HepG2 (cell line): Measurements from ENCODE around the gene ACVR1B. TPM values are rescaled to one million over a fixed set of nuclear protein-coding genes. Genes with fewer than 3 reads are reported as not detected.

Experiments used
- ATAC-seq: fragments of 200-7000 bp; cut with Tn5 transposase; 3 replicates; pipeline ENCODE4 v1.9.1; 2020; ENCODE audit warnings: mild to moderate bottlenecking, moderate library complexity
- BruUV-seq: library from RNA; stranded (reverse); fragments of 400-500 nt; replicated peaks from 2 replicates; lab custom pipeline; 2021; lab: Mats Ljungman, UMichigan
- CTCF ChIA-PET: fragments of 300-600 bp; formaldehyde crosslinking; extraction: SDS; loops from one replicate; lab custom pipeline; 2021; ENCODE audit warnings: low total read pairs, inconsistent platforms, low intra/inter-chr PET ratio; lab: Yijun Ruan, JAX
- POLR2A ChIA-PET: fragments of 350-600 bp; sonication (Branson Sonifier 250); formaldehyde crosslinking; loops from one replicate; lab custom pipeline; 2020; ENCODE audit warnings: antibody characterized with exemption, inconsistent platforms; lab: Yijun Ruan, JAX
- DNase-seq: peaks from one replicate; pipeline ENCODE4 v3.0.0-alpha.2; 2015; ENCODE audit warnings: low spot score
- FAIRE-seq: peaks from 3 replicates; lab custom pipeline; 2011; peaks lifted over from hg19 to GRCh38; lab: Jason Lieb, UNC
- H2AFZ ChIP-seq: one replicate; pipeline ENCODE4 v1.6.1; 2011; ENCODE audit warnings: low read length, inconsistent platforms
- H3K27ac ChIP-seq: fragments of 300-600 bp; 3 replicates; pipeline ENCODE4 v1.8.0; 2011; ENCODE audit warnings: mixed run types, mild to moderate bottlenecking, mixed read lengths, low read length, inconsistent platforms; ENCODE audit not compliant: insufficient read depth; ENCODE audit errors: extremely low read length
- H3K27me3 ChIP-seq, 2 experiments: fragments of 200-600 bp in 1 of 2; 2 replicates in 1 of 2; 3 replicates in 1 of 2; pipeline versions ENCODE4 v1.6.0 to v1.8.0; 2011; ENCODE audit warnings: low read length in 2 of 2, mild to moderate bottlenecking in 2 of 2, moderate library complexity in 2 of 2, inconsistent platforms in 1 of 2; ENCODE audit not compliant: insufficient read depth in 2 of 2, control insufficient read depth in 1 of 2
- H3K36me3 ChIP-seq, 2 experiments: fragments of 200-600 bp in 1 of 2; replicated peaks in 1 of 2; 2 replicates in 1 of 2; 3 replicates in 1 of 2; pipeline versions ENCODE4 v1.5.1 to v1.8.0; 2011; ENCODE audit warnings: low read length in 2 of 2, inconsistent platforms in 1 of 2; ENCODE audit not compliant: insufficient read depth in 2 of 2, control insufficient read depth in 1 of 2
- H3K4me1 ChIP-seq: 2 replicates; pipeline ENCODE4 v1.5.1; 2012; ENCODE audit warnings: low read length, inconsistent platforms; ENCODE audit not compliant: insufficient read depth
- H3K4me2 ChIP-seq: 2 replicates; pipeline ENCODE4 v1.6.0; 2011; ENCODE audit warnings: low read depth, low read length, inconsistent platforms
- H3K4me3 ChIP-seq, 3 experiments: fragments of 200-600 bp in 1 of 3; sonication (generic), shearing (Covaris generic) in 1 of 3; replicated peaks in 1 of 3; 2 replicates each; pipeline ENCODE4 v1.5.1; 2011 to 2016; ENCODE audit warnings: low read length in 3 of 3, inconsistent platforms in 2 of 3, low read depth in 2 of 3, mild to moderate bottlenecking in 2 of 3, control low read depth in 1 of 3, mixed read lengths in 1 of 3; ENCODE audit not compliant: insufficient read depth in 1 of 3
- H3K79me2 ChIP-seq: one replicate; pipeline ENCODE4 v1.6.1; 2011; ENCODE audit warnings: low read length, inconsistent platforms; ENCODE audit not compliant: insufficient read depth
- H3K9ac ChIP-seq: 2 replicates; pipeline ENCODE4 v1.6.0; 2011; ENCODE audit warnings: mild to moderate bottlenecking, low read depth, low read length, inconsistent platforms; ENCODE audit not compliant: insufficient read depth
- H3K9me3 ChIP-seq: 2 replicates; pipeline ENCODE4 v1.5.1; 2012; ENCODE audit warnings: mild to moderate bottlenecking, low read length
- H4K20me1 ChIP-seq: 2 replicates; pipeline ENCODE4 v1.6.0; 2011; ENCODE audit warnings: inconsistent platforms, mild to moderate bottlenecking, low read length, moderate library complexity; ENCODE audit not compliant: insufficient read depth
- BCL6 ChIP-seq: IDR thresholded peaks from 2 replicates; pipeline ENCODE4 v1.6.1; 2016; ENCODE audit warnings: missing genetic modification reagents, missing compliant biosample characterization
- HES4 ChIP-seq: sonication (generic); formaldehyde crosslinking; IDR thresholded peaks from 2 replicates; pipeline ENCODE4 v1.9.0; 2021; ENCODE audit warnings: mild to moderate bottlenecking, missing genetic modification reagents, borderline replicate concordance
- MYC ChIP-seq: sonication (generic); formaldehyde crosslinking; IDR thresholded peaks from 2 replicates; pipeline ENCODE4 v1.9.0; 2021; ENCODE audit warnings: missing genetic modification reagents, borderline replicate concordance
- SRSF9 ChIP-seq: fragments of 200-400 bp; formaldehyde crosslinking; IDR thresholded peaks from 2 replicates; pipeline ENCODE4 v1.6.1; 2018; ENCODE audit warnings: borderline replicate concordance, mild to moderate bottlenecking, low read depth, low read length; ENCODE audit not compliant: insufficient read depth, poor library complexity, severe bottlenecking
- TGIF2 ChIP-seq: IDR thresholded peaks from 2 replicates; pipeline ENCODE4 v1.6.1; 2016; ENCODE audit warnings: control low read depth, missing compliant biosample characterization
- ZC3H13 ChIP-seq: sonication (generic); formaldehyde crosslinking; IDR thresholded peaks from 2 replicates; pipeline ENCODE4 v1.8.1; 2023; ENCODE audit warnings: mild to moderate bottlenecking, missing genetic modification reagents, moderate library complexity
- ZNF225 ChIP-seq: sonication (generic); formaldehyde crosslinking; IDR thresholded peaks from 2 replicates; pipeline ENCODE4 v1.4.0; 2020; ENCODE audit warnings: mild to moderate bottlenecking, missing genetic modification reagents
- ZNF296 ChIP-seq: sonication (generic); formaldehyde crosslinking; conservative IDR thresholded peaks from 2 replicates; pipeline ENCODE4 v1.5.0; 2020; ENCODE audit warnings: mild to moderate bottlenecking, missing genetic modification reagents
- ZNF451 ChIP-seq: sonication (generic); formaldehyde crosslinking; IDR thresholded peaks from 2 replicates; pipeline ENCODE4 v1.5.0; 2020; ENCODE audit warnings: mild to moderate bottlenecking, missing genetic modification reagents
- ZNF557 ChIP-seq: sonication (generic); formaldehyde crosslinking; IDR thresholded peaks from 2 replicates; pipeline ENCODE4 v1.4.0; 2020; ENCODE audit warnings: missing genetic modification reagents
- WGBS: methylation state at CpG from one replicate; pipeline ENCODE4 v1.1.6; 2017; ENCODE audit warnings: low lambda C conversion rate; 5-methylcytosine and 5-hydroxymethylcytosine counted together
- in situ Hi-C: cut with HindIII; loops from 2 replicates; pipeline ENCODE4 v1.10.0; 2017; ENCODE audit warnings: low pct_unique_long_range_greater_than_20kb; ENCODE audit not compliant: extremely low pct_ligation_motif_present
- intact Hi-C: fragments of 100-400 bp; cut with micrococcal nuclease; formaldehyde crosslinking; loops from one replicate; pipeline ENCODE4 v1.10.0; 2022; ENCODE audit not compliant: unreplicated experiment
- polyA plus RNA-seq, 8 experiments: library from polyadenylated mRNA; depleted of rRNA in 3 of 8; stranded (reverse) in 7 of 8; unstranded in 1 of 8; fragments of >200 nt; fragmentation: Illumina TruSeq in 4 of 8; extraction: Trizol in 4 of 8; gene quantifications; 2 replicates each; pipeline versions ENCODE4 v1.2.1 to v1.2.3, GENCODE V29; 2011 to 2016; ENCODE audit warnings: low read depth in 4 of 8, missing spikeins in 1 of 8, mixed read lengths in 1 of 8; ENCODE audit not compliant: insufficient read depth in 1 of 8
- total RNA-seq, 5 experiments: library from RNA; depleted of rRNA; stranded (reverse); fragments of >200 nt; fragmentation: Illumina TruSeq; extraction: Trizol; gene quantifications; 2 replicates each; pipeline ENCODE4 v1.2.3, GENCODE V29; 2016; ENCODE audit warnings: low read depth in 1 of 5
- TF ChIP-seq, protein P1 (sequence below): sonication (generic); formaldehyde crosslinking; IDR thresholded peaks from 2 replicates; pipeline ENCODE4 v1.4.0; 2020; ENCODE audit warnings: missing genetic modification reagents, borderline replicate concordance
- TF ChIP-seq, protein P2 (sequence below): IDR thresholded peaks from 2 replicates; pipeline ENCODE4 v1.6.1; 2016; ENCODE audit warnings: mild to moderate bottlenecking, missing biosample characterization, missing genetic modification reagents
- TF ChIP-seq, protein P3 (sequence below): sonication (generic); formaldehyde crosslinking; IDR thresholded peaks from 2 replicates; pipeline ENCODE4 v1.4.0; 2020; ENCODE audit warnings: mild to moderate bottlenecking, missing genetic modification reagents
- TF ChIP-seq, protein P4 (sequence below): sonication (generic); formaldehyde crosslinking; IDR thresholded peaks from 2 replicates; pipeline ENCODE4 v1.9.0; 2021; ENCODE audit warnings: missing genetic modification reagents, borderline replicate concordance

The ACVR1B gene
- total and polyA plus RNA-seq, 2 of the 13 experiments (the other 11 are each of a cell fraction or from before 2014, with no cell fraction given) = 8.9 to 12.1 TPM

DNA sequence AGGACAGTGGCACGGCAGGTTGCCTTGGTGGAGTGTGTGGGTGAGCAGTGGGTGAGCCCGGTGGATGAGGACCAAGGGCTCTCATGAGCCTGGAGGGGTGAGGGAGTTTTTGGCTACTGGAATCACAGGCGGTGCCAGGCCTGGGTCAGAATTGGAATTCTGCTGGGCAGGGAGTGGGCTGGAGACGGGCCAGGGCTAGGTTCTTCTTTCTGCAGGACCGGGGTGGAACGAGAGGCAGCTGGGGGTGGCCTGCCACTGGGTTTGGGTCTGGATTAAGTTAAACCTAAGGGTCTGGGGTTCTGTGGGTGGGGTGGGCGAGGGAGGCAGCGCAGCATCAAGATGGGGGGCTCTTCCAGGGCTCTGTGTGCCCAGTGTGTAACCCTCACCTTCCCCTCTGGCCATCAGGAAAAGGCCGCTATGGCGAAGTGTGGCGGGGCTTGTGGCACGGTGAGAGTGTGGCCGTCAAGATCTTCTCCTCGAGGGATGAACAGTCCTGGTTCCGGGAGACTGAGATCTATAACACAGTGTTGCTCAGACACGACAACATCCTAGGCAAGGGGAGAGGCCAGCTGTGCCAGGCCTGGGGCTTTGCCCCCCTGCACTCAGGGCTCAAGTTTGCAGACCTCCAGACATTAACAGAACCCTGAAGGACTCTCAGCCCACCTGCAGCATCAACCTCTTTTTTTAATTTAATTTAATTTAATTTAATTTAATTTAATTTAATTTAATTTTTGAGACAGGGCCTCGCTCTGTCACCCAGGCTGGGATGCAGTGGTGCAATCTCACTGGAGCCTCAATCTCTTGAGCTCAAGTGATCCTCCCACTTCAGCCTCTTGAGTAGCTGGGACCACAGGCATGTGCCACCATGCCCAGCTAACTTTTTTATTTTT is 37.2 kb upstream of the ACVR1B start:
- no peak for DNase-seq
- Histone ChIP-seq H3K4me1 (0 out of 2 replicates have a peak, but pooled peaks cover 19% of the 10 kb centered on the region), H4K20me1 (no peaks in the 10 kb centered on the region), H2AFZ (no peak overlapping the region), H3K27ac (no peak overlapping the region), H3K4me2 (no peak overlapping the region), H3K79me2 (no peaks in the 10 kb centered on the region), H3K9me3 (no peaks in the 10 kb centered on the region), H3K27me3 (peaks cover 3 to 42% of the 10 kb centered on the region in 2 experiments; a peak in 3 of 5 replicates), H3K4me3 (no peak overlapping the region), H3K9ac (no peak overlapping the region), H3K36me3 (no peaks in the 10 kb centered on the region)
- ATAC-seq = no peak
- 50% methylated on average over 14 of the region's 17 CpGs for WGBS
- BruUV-seq = no TSS peak
- TF ChIP-seq ZC3H13 (no peak), ZNF225 (CRISPR knock-in tag) (no peak), ZNF557 (CRISPR knock-in tag) (no peak), MYC (CRISPR knock-in tag) (no peak), BCL6 (CRISPR knock-in tag) (no peak), TGIF2 (CRISPR knock-in tag) (no peak), ZNF451 (CRISPR knock-in tag) (no peak), HES4 (CRISPR knock-in tag) (no peak), ZNF296 (no peak), SRSF9 (no peak)
- TF ChIP-seq, protein P1, sequence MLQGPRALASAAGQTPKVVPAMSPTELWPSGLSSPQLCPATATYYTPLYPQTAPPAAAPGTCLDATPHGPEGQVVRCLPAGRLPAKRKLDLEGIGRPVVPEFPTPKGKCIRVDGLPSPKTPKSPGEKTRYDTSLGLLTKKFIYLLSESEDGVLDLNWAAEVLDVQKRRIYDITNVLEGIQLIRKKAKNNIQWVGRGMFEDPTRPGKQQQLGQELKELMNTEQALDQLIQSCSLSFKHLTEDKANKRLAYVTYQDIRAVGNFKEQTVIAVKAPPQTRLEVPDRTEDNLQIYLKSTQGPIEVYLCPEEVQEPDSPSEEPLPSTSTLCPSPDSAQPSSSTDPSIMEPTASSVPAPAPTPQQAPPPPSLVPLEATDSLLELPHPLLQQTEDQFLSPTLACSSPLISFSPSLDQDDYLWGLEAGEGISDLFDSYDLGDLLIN (CRISPR knock-in tag) = no peak
- TF ChIP-seq, protein P2, sequence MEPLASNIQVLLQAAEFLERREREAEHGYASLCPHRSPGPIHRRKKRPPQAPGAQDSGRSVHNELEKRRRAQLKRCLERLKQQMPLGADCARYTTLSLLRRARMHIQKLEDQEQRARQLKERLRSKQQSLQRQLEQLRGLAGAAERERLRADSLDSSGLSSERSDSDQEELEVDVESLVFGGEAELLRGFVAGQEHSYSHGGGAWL = no peak
- TF ChIP-seq, protein P3, sequence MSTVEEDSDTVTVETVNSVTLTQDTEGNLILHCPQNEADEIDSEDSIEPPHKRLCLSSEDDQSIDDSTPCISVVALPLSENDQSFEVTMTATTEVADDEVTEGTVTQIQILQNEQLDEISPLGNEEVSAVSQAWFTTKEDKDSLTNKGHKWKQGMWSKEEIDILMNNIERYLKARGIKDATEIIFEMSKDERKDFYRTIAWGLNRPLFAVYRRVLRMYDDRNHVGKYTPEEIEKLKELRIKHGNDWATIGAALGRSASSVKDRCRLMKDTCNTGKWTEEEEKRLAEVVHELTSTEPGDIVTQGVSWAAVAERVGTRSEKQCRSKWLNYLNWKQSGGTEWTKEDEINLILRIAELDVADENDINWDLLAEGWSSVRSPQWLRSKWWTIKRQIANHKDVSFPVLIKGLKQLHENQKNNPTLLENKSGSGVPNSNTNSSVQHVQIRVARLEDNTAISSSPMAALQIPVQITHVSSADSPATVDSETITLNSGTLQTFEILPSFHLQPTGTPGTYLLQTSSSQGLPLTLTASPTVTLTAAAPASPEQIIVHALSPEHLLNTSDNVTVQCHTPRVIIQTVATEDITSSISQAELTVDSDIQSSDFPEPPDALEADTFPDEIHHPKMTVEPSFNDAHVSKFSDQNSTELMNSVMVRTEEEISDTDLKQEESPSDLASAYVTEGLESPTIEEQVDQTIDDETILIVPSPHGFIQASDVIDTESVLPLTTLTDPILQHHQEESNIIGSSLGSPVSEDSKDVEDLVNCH (CRISPR knock-in tag) = no peak
- TF ChIP-seq, protein P4, sequence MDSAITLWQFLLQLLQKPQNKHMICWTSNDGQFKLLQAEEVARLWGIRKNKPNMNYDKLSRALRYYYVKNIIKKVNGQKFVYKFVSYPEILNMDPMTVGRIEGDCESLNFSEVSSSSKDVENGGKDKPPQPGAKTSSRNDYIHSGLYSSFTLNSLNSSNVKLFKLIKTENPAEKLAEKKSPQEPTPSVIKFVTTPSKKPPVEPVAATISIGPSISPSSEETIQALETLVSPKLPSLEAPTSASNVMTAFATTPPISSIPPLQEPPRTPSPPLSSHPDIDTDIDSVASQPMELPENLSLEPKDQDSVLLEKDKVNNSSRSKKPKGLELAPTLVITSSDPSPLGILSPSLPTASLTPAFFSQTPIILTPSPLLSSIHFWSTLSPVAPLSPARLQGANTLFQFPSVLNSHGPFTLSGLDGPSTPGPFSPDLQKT (CRISPR knock-in tag) = no peak
- in situ Hi-C loops = no loop called here
- intact Hi-C loops = no loop called here
- POLR2A ChIA-PET = no interaction called here
- no peak for FAIRE-seq
- CTCF ChIA-PET = no interaction called here
